HepG2 (cell line): ENCODE measurements around the gene FPGS. TPM values are rescaled to one million over a fixed set of nuclear protein-coding genes. Genes with fewer than 3 reads are reported as not detected.
A peak's percentile ranks its signal among the peaks of the same experiment; 100 is the strongest.

Experiments used
- FOSL2 ChIP-seq: sonication (generic); formaldehyde crosslinking; IDR thresholded peaks from 2 replicates; pipeline ENCODE4 v1.4.0; 2020; ENCODE audit warnings: missing genetic modification reagents
- HDAC1 ChIP-seq: sonication (generic); formaldehyde crosslinking; IDR thresholded peaks from 2 replicates; pipeline ENCODE4 v1.5.1; 2020; ENCODE audit warnings: mild to moderate bottlenecking, missing genetic modification reagents
- HNRNPLL ChIP-seq: fragments of 200-400 bp; formaldehyde crosslinking; IDR thresholded peaks from 2 replicates; pipeline ENCODE4 v1.6.1; 2017; ENCODE audit warnings: mild to moderate bottlenecking, low read depth, low read length; ENCODE audit not compliant: poor library complexity, severe bottlenecking
- JDP2 ChIP-seq: sonication (generic); formaldehyde crosslinking; IDR thresholded peaks from 2 replicates; pipeline ENCODE4 v1.8.1; 2022; ENCODE audit warnings: missing genetic modification reagents, borderline replicate concordance
- LCORL ChIP-seq, 2 experiments: fragments of 450-650 bp in 1 of 2; sonication (generic) in 1 of 2; formaldehyde crosslinking in 1 of 2; IDR thresholded peaks; 2 replicates each; pipeline versions ENCODE4 v1.5.0 to v1.6.1; 2017 to 2020; ENCODE audit warnings: antibody characterized with exemption in 1 of 2, missing genetic modification reagents in 1 of 2
- MAFK ChIP-seq, 2 experiments: IDR thresholded peaks in 1 of 2; conservative IDR thresholded peaks in 1 of 2; 2 replicates each; pipeline ENCODE4 v1.6.1; 2011; ENCODE audit warnings: improper control_type of control experiment in 2 of 2, low read length in 2 of 2
- MIER3 ChIP-seq: IDR thresholded peaks from 2 replicates; pipeline ENCODE4 v1.6.1; 2016; ENCODE audit warnings: missing compliant biosample characterization, borderline replicate concordance
- POLR2A ChIP-seq, 2 experiments: IDR thresholded peaks; 2 replicates each; pipeline ENCODE4 v1.6.1; 2011; ENCODE audit warnings: low read depth in 2 of 2, low read length in 2 of 2, mild to moderate bottlenecking in 1 of 2, moderate library complexity in 1 of 2; ENCODE audit not compliant: insufficient read depth in 1 of 2
- RARA ChIP-seq: IDR thresholded peaks from 2 replicates; pipeline ENCODE4 v1.6.1; 2016; ENCODE audit warnings: missing genetic modification reagents, missing compliant biosample characterization
- RFX1 ChIP-seq: fragments of 450-650 bp; IDR thresholded peaks from 2 replicates; pipeline ENCODE4 v1.6.1; 2017
- SIN3A ChIP-seq: IDR thresholded peaks from 2 replicates; pipeline ENCODE4 v1.6.1; 2011; ENCODE audit warnings: low read depth, mild to moderate bottlenecking, control low read depth, low read length, borderline replicate concordance
- ZNF101 ChIP-seq: sonication (generic); formaldehyde crosslinking; IDR thresholded peaks from 2 replicates; pipeline ENCODE4 v1.4.0; 2020; ENCODE audit warnings: mild to moderate bottlenecking, low read depth, missing genetic modification reagents, borderline replicate concordance
- ZNF142 ChIP-seq: sonication (generic); formaldehyde crosslinking; IDR thresholded peaks from 2 replicates; pipeline ENCODE4 v1.4.0; 2020; ENCODE audit warnings: missing genetic modification reagents
- ZNF24 ChIP-seq: fragments of 450-650 bp; IDR thresholded peaks from 2 replicates; pipeline ENCODE4 v1.6.1; 2017; ENCODE audit warnings: antibody characterized with exemption, mild to moderate bottlenecking
- ZNF431 ChIP-seq: sonication (generic); formaldehyde crosslinking; IDR thresholded peaks from 2 replicates; pipeline ENCODE4 v1.9.0; 2022; ENCODE audit warnings: missing genetic modification reagents, low read depth, mild to moderate bottlenecking, borderline replicate concordance
- ZNF513 ChIP-seq: sonication (generic); formaldehyde crosslinking; conservative IDR thresholded peaks from 2 replicates; pipeline ENCODE4 v1.5.0; 2020; ENCODE audit warnings: missing genetic modification reagents
- ZNF543 ChIP-seq: sonication (generic); formaldehyde crosslinking; IDR thresholded peaks from 2 replicates; pipeline ENCODE4 v1.4.0; 2020; ENCODE audit warnings: mild to moderate bottlenecking, missing genetic modification reagents
- ZNF629 ChIP-seq: sonication (generic); formaldehyde crosslinking; conservative IDR thresholded peaks from 2 replicates; pipeline ENCODE4 v1.5.0; 2020; ENCODE audit warnings: missing genetic modification reagents
- ZNF816 ChIP-seq: sonication (generic); formaldehyde crosslinking; IDR thresholded peaks from 2 replicates; pipeline ENCODE4 v1.8.0; 2022; ENCODE audit warnings: missing genetic modification reagents, mild to moderate bottlenecking, borderline replicate concordance
- polyA plus RNA-seq, 8 experiments: library from polyadenylated mRNA; depleted of rRNA in 3 of 8; stranded (reverse) in 7 of 8; unstranded in 1 of 8; fragments of >200 nt; fragmentation: Illumina TruSeq in 4 of 8; extraction: Trizol in 4 of 8; gene quantifications; 2 replicates each; pipeline versions ENCODE4 v1.2.1 to v1.2.3, GENCODE V29; 2011 to 2016; ENCODE audit warnings: low read depth in 4 of 8, missing spikeins in 1 of 8, mixed read lengths in 1 of 8; ENCODE audit not compliant: insufficient read depth in 1 of 8
- total RNA-seq, 5 experiments: library from RNA; depleted of rRNA; stranded (reverse); fragments of >200 nt; fragmentation: Illumina TruSeq; extraction: Trizol; gene quantifications; 2 replicates each; pipeline ENCODE4 v1.2.3, GENCODE V29; 2016; ENCODE audit warnings: low read depth in 1 of 5
- TF ChIP-seq, protein P1 (sequence below): sonication (generic); formaldehyde crosslinking; conservative IDR thresholded peaks from 2 replicates; pipeline ENCODE4 v1.8.0; 2022; ENCODE audit warnings: mild to moderate bottlenecking, moderate library complexity, missing genetic modification reagents

Gene FPGS
- total and polyA plus RNA-seq, 2 of the 13 experiments (the other 11 are each of a cell fraction or from before 2014, with no cell fraction given): 35.6 to 36.8 TPM

GRCh38 chr9:127785023-127785932 is 17.4 kb upstream of the FPGS start (continued):
- 0 out of 2 replicates have a peak, but pooled peaks have one; percentile 29 for TF ChIP-seq ZNF142 (CRISPR knock-in tag)
- TF ChIP-seq ZNF629 (CRISPR knock-in tag): no peak
- no peak for TF ChIP-seq ZNF24
- no peak for TF ChIP-seq LCORL (IDR thresholded peaks at IDR 0.05)
- peak; percentile 51; the same call in 1 of the 2 replicates for TF ChIP-seq LCORL (CRISPR knock-in tag; IDR thresholded peaks at IDR 0.05)
- TF ChIP-seq SIN3A: no peak
- TF ChIP-seq ZNF431: no peak
- TF ChIP-seq, protein P1, sequence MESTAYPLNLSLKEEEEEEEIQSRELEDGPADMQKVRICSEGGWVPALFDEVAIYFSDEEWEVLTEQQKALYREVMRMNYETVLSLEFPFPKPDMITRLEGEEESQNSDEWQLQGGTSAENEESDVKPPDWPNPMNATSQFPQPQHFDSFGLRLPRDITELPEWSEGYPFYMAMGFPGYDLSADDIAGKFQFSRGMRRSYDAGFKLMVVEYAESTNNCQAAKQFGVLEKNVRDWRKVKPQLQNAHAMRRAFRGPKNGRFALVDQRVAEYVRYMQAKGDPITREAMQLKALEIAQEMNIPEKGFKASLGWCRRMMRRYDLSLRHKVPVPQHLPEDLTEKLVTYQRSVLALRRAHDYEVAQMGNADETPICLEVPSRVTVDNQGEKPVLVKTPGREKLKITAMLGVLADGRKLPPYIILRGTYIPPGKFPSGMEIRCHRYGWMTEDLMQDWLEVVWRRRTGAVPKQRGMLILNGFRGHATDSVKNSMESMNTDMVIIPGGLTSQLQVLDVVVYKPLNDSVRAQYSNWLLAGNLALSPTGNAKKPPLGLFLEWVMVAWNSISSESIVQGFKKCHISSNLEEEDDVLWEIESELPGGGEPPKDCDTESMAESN (CRISPR knock-in tag): no peak
- no peak for TF ChIP-seq MAFK (conservative IDR thresholded peaks at IDR 0.05 in 1 of 2, IDR thresholded peaks at IDR 0.05 in 1 of 2; ENCODE audit: low read length in 2 of 2)
- TF ChIP-seq JDP2 (CRISPR knock-in tag): no peak
- TF ChIP-seq HNRNPLL: no peak
- TF ChIP-seq RARA: no peak
- peak in 1 of 2 experiments; percentile 26; a peak in 1 of 4 replicates for TF ChIP-seq POLR2A (IDR thresholded peaks at IDR 0.05; ENCODE audit: insufficient read depth in 1 of 2, low read depth in 2 of 2, low read length in 2 of 2)
- no peak for TF ChIP-seq ZNF816 (CRISPR knock-in tag)
- TF ChIP-seq MIER3 (CRISPR knock-in tag): no peak
- no peak for TF ChIP-seq HDAC1 (CRISPR knock-in tag)
- no peak for TF ChIP-seq FOSL2 (CRISPR knock-in tag)
- TF ChIP-seq ZNF543 (CRISPR knock-in tag): 0 out of 2 replicates have a peak, but pooled peaks have one; percentile 69
- TF ChIP-seq RFX1: peak; percentile 53
- TF ChIP-seq ZNF513 (CRISPR knock-in tag): no peak
- no peak for TF ChIP-seq ZNF101 (CRISPR knock-in tag)
